LNCaP clone FGC (cell line): ENCODE results near the gene ITGAD.

ENCODE experiments used
- DNase-seq: peaks from one replicate; pipeline ENCODE4 v3.0.0-alpha.2; 2011; ENCODE audit warnings: low read depth
- H3K4me3 ChIP-seq: 2 replicates; pipeline ENCODE4 v1.5.1; 2011; ENCODE audit warnings: mild to moderate bottlenecking, low read depth, low read length, control low read depth
- TF ChIP-seq, protein P1 (sequence below): IDR thresholded peaks from 2 replicates; pipeline ENCODE4 v1.5.1; 2012; ENCODE audit warnings: mild to moderate bottlenecking; ENCODE audit not compliant: control insufficient read depth, insufficient read depth; ENCODE audit errors: extremely low read depth

Gene ITGAD

DNA sequence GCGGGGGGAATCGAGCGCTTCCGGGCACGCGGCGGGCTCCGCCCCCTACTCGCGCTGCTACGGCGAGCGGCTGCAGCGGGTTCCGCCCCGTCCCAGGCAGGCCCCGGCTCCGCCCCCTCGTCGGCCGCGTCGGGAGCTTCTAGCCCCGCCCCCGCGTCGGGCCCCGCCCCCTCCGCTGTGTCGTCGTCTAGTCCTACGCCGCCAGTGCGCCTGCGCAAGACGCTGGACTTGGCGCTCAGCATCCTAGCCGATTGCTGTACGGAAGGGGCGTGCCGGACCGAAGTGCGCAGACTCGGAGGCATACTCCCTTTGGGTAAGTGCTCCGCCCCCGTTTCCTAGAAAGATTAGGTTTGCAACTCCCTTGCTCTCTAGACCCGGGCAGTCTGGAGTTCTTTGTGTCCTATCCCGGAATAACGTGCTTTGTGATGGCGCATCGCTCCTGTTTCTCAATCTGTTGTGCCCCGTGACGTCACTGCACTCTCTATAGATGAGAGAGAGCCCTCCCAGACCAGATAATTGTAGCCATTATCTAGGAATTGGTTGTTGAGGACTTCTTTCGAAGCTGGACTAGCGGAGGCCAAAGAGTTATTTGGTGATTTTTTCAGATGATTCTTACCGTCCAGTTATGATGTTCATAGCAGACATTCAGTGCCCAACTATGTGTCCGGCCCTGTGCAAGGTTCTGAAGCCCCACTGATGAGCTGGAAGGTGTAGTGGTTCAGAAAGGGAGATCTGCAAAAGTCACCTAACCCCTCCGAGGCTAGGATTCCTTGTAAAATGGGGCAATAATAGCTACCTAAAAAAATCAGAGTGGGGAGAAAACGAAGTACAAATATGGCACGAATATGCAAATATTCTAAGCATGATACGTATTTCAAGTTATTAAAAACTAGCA lies 66.8 kb downstream of the ITGAD start:
- TF ChIP-seq, protein P1, sequence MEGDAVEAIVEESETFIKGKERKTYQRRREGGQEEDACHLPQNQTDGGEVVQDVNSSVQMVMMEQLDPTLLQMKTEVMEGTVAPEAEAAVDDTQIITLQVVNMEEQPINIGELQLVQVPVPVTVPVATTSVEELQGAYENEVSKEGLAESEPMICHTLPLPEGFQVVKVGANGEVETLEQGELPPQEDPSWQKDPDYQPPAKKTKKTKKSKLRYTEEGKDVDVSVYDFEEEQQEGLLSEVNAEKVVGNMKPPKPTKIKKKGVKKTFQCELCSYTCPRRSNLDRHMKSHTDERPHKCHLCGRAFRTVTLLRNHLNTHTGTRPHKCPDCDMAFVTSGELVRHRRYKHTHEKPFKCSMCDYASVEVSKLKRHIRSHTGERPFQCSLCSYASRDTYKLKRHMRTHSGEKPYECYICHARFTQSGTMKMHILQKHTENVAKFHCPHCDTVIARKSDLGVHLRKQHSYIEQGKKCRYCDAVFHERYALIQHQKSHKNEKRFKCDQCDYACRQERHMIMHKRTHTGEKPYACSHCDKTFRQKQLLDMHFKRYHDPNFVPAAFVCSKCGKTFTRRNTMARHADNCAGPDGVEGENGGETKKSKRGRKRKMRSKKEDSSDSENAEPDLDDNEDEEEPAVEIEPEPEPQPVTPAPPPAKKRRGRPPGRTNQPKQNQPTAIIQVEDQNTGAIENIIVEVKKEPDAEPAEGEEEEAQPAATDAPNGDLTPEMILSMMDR = no peak
- DNase-seq = peak; percentile 97
- peak overlapping the region; percentile 85 for H3K4me3 ChIP-seq

GRCh38 chr16:31460582-31461002 lies 67.5 kb downstream of the ITGAD start:
- DNase-seq = no peak
- TF ChIP-seq, protein P1 = peak; percentile 79
- peak overlapping the region; percentile 50 for H3K4me3 ChIP-seq

GRCh38 chr16:31461201-31461920 lies 68.2 kb downstream of the ITGAD start:
- TF ChIP-seq, protein P1 = no peak
- no peak overlapping the region for H3K4me3 ChIP-seq
- DNase-seq = no peak

DNA sequence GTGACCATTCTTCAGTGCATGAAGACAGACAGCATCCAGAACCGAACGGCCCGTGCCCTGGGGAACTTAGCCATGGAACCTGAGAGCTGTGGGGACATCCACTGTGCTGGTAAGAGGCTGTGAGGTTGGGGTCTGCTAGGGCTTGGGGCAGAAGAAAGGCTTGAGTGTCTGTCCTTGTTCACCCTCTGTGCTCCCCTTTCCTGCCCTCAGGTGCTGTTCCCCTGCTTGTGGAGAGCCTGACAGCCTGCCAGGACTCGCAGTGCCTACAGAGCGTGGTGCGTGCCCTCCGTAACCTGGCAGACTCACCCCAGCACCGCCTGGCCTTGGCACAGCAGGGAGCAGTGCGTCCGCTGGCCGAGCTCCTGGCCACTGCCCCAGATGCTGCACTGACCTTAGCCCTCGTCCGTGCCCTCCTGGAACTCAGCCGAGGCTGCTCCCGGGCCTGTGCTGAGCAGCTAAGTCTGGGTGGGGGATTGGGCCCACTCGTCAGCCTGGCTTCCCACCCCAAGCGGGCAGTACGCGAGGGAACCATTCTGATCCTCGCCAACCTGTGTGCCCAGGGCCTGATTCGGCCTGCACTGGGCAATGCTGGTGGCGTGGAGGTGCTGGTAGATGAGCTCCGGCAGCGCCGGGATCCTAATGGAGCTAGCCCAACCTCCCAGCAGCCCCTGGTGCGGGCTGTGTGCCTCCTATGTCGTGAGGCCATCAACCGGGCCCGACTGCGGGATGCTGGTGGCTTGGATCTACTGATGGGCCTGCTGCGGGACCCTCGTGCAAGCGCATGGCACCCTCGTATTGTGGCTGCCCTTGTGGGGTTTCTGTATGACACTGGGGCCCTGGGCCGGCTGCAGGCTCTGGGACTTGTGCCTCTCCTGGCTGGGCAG lies 69.0 kb downstream of the ITGAD start:
- TF ChIP-seq, protein P1 = no peak
- H3K4me3 ChIP-seq = no peak overlapping the region
- no peak for DNase-seq

DNA sequence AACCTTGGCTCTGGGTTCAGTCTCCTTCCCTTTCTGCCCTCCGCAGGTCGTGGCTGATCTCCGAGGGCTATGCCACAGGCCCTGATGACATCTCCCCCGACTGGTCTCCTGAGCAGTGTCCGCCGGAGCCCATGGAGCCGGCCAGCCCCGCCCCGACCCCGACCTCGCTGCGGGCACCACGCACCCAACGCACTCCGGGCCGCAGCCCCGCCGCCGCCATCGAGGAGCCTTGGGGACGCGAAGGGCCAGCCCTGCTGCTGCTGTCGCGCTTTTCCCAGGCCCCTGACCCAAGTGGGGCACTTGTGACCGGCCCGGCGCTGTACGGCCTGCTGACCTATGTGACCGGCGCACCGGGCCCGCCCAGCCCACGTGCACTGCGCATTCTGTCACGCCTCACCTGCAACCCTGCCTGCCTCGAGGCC lies 71.2 kb downstream of the ITGAD start:
- H3K4me3 ChIP-seq = no peak overlapping the region
- TF ChIP-seq, protein P1 = no peak
- DNase-seq = no peak

- H3K4me3 ChIP-seq = no peak overlapping the region
- TF ChIP-seq, protein P1 = no peak
These were observed 71.7 kb downstream of the ITGAD start for GRCh38 chr16:31464781-31465260.

More at GRCh38 chr16:31464781-31465260, 71.7 kb downstream of the ITGAD start:
- no peak for DNase-seq
